ENCODE data around the gene CCDC28B. TPM values are rescaled to one million over a fixed set of nuclear protein-coding genes. Genes with fewer than 3 reads are reported as not detected.
"Not testable (repeated sequence)": the region's sequence is repeated elsewhere in the genome, so short reads cannot be mapped to it uniquely, and the experiment has no call there.

CCDC28B gene
- total RNA-seq (2014; rRNA removed; shearing (Covaris generic)) = 29.1 and 37.4 TPM in 2 replicates

DNA sequence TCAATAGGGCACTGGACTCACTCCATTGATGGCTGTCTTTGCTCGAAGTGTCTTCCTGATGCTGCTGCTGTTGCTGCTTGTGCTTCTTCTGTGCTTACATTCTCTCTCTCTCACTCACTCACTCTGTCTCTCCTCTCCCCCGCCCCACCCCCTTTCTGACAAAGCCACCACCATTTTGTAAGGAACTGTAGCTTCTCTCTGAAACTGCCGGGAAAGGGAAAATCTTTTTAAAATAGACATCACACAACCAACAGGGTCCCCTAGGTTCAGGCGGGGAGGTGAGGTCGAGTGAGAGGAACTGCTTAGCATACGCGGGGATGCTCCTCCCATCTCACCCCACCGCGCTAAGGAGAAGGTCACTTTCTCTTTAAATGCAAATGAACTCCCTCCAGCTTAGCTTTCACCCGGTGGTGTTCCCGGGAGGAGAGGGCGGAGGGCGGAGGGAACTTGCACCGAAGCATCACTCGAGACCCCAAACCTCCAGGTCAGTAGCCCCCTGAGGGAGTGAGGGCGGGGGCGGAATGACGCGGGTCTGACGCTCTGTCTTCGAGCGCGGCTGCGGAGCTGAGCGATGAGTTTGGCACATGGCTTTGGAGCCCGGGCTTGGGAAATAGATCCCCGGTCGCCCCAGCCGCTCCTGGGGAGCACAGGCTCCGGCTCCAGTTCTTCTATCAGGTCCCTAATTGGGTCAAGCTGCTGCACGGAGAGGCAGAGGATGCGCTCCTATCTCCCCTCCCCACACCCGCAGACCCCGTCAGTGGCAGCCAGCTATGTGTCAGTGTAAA is at the start of gene CCDC28B:
Gene CCDC28B, plus strand, starts transcription at position 370 of the 785 bp plus-strand sequence. CDS start 1,341 bp downstream, outside the sequence.
- peak; percentile 63 for DNase-seq (ENCODE audit: low read depth)

DNA sequence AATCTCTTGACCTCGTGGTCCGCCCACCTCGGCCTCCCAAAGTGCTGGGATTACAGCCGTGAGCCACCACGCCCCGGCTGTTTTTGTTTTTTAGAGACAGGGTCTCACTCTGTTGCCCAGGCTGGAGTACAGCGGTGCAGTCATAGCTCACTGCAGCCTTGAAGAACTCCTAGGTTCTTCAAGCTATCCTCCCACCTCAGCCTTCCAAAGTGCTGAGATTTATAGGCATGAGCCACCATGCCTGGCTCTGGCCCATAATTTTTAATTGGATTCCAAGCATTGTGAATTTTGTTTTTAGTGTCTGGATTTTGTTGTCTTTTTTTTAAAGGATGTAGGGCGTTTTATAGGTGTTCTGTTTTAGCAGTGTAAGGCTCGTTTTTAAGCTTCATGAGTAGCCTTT is 49.5 kb upstream of the CCDC28B start:
- DNase-seq (ENCODE audit: low read depth) = no peak

- peak; percentile 49 for DNase-seq (ENCODE audit: low read depth)
Measured at GRCh38 chr1:32151319-32151787, 49.0 kb upstream of the CCDC28B start.

- no peak for DNase-seq (ENCODE audit: low read depth)
Measured at GRCh38 chr1:32159189-32159588, 41.2 kb upstream of the CCDC28B start.

DNA sequence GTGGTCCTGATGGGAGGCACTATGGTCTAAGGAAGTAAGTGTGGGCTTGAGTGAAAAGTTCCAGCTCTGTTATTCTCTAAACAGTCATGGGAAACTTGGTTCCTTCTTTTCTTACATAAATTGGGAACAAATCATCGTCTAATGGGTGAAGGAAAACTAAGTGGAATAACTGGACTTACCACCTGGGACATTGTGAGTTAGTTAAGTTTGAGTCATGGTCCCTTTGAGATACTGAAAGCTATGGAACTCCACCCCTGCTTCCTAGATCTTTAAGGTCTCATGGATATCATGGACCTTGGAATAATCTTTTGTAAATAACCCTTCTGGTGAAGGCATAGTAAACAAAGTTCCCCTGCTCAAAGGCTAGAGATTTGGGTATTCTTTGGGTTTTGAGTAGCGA is 37.0 kb upstream of the CCDC28B start:
- no peak for DNase-seq (ENCODE audit: low read depth)

DNA sequence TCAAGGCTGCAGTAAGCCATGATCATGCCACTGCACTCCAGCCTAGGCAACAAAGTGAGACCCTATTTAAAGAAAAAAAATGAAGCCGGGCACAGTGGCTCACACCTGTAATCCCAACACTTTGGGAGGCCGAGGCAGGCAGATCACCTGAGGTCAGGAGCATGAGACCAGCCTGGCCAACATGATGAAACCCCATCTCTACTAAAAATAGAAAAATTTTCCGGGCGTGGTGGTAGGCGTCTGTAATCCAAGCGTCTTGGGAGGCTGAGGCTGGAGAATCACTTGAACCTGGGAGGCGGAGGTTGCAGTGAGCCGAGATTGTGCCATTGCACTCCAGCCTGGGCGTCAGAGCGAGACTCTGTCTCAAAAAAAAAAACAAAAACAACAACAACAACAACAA is 34.8 kb upstream of the CCDC28B start:
- DNase-seq (ENCODE audit: low read depth) = not testable (repeated sequence)

GRCh38 chr1:32170991-32171390 is 29.4 kb upstream of the CCDC28B start:
- no peak for DNase-seq (ENCODE audit: low read depth)

DNA sequence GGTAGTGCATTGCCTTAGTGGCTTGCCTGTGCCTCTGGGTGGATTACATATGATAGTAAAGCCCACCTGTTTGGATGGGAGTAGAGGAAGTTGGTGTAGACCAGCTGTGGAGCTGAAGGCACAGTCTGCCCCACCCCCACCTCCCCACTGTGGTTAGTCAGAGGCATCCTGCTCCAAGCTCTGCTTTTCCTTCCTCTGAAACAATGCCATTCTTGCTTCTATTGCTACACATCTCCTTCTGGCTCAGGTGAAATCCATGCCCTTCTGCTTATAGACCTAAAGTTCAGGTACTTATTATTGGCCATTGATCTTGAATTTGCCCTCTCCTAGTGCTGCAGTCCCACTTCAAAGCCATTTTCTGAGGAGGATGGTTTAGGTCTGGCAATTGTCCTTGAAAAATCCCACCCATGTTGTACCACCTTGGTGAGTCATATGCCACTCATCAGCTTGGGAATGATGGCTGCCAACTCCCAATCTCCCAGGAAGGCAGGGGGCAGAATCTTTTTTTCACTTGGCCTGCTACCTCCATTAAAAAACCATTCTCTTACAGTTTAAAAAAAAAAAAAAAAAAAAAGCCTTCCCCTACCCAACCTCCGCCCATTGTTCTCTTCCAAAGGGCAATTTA is 27.7 kb upstream of the CCDC28B start:
- DNase-seq (ENCODE audit: low read depth) = peak; percentile 40

DNA sequence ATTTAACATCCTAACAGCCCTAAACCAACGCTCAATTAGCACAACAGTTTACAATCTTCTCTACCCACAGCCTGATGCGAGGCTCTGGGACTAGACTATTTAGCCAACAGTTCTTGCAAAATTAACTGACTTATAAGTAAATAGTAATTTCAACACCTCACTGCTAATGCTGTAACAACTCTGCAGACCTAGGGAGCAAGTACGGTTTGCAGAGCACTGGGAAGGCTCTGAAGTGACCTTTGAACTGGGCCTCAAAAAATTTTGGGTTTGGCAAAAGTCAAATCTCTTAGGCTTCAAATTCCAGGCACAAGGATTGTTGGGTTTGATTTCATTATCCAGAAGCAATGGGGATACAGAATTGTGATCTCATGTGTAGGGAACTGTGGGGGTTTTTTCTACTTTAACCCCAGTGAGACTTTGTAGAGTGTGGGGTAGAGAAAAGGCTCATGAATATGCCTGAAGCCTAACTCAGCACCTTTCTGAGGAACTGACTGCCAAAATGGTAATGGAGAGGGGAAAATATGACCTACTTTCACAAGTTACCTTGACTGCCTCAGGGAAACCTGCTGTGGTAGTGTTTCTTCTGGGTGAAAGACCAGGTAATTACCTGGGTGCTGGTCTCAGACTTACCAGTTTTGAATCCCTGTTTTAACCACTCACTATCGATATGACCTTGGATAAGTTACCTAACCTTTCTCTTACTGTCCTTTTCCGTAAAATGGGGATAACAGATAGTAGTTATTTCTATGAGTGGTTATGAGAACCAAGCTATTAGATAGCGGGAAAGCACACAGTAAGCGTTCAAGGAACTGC is 21.8 kb upstream of the CCDC28B start:
- DNase-seq (ENCODE audit: low read depth) = no peak

DNA sequence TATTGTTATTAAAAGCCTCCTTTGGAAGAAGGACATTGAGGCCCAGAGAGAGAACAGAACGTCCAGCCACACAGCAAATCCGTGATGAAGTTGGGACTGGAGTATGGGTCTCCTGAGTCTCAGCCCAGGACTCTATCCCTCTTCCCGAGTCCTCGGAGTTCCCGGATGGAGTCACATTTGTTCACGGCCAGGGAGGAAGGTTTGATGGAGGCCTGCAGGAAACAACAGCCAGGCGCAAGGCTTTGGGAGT is 21.3 kb upstream of the CCDC28B start:
- no peak for DNase-seq (ENCODE audit: low read depth)

GRCh38 chr1:32179443-32180185 is 20.8 kb upstream of the CCDC28B start, which contains the start of gene TXLNA:
TXLNA (plus strand) TSS chr1:32179675; CDS start chr1:32180346, 671 bp downstream.
- peak; percentile 93 for DNase-seq (ENCODE audit: low read depth)

DNA sequence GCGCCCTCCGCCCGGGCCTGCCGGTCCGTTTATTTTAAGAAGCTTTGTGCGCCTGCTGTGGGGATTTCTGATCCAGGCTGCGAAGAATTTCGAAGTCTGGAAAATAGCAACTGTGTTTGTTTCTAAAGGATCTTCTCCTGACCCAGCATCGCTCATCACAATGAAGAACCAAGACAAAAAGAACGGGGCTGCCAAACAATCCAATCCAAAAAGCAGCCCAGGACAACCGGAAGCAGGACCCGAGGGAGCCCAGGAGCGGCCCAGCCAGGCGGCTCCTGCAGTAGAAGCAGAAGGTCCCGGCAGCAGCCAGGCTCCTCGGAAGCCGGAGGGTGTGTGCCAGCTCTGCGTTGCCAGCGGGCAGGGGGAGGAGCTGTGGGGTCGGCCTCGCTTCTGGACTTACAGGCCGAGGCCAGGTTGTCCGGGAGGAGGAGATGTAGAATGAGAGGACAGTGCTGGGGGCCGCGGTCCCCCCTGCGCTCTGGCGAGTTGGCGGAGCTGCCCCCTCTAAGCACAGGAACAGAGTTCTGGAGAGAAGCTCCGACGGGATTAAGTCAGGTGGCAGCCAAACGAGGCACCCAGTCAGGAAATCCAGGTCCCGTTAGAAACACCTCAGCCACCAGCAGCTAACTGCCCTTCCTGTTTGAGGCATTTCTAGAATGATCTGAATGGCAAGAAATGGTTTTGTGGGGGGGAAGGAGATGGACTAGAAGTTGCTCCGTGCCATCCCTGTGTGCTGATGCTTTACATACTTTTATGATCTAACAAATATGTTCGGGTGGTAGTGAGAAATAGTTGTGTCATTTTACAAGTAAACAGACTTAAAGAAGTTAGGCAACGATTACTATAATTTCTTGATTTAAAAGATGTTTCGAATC is 20.0 kb upstream of the CCDC28B start:
- peak; percentile 58 for DNase-seq (ENCODE audit: low read depth)

DNA sequence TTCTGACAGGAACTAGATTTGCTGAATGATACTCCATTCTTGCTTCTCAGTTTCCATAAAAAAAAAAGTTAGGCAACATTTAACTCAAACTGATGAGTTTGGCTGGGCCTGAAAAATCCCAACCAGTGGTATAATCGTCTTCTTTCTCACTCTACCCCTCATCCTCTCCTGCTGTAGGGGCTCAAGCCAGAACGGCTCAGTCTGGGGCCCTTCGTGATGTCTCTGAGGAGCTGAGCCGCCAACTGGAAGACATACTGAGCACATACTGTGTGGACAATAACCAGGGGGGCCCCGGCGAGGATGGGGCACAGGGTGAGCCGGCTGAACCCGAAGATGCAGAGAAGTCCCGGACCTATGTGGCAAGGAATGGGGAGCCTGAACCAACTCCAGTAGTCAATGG is 19.3 kb upstream of the CCDC28B start:
- no peak for DNase-seq (ENCODE audit: low read depth)

- no peak for DNase-seq (ENCODE audit: low read depth)
Measured at GRCh38 chr1:32181563-32181962, 18.8 kb upstream of the CCDC28B start.

DNA sequence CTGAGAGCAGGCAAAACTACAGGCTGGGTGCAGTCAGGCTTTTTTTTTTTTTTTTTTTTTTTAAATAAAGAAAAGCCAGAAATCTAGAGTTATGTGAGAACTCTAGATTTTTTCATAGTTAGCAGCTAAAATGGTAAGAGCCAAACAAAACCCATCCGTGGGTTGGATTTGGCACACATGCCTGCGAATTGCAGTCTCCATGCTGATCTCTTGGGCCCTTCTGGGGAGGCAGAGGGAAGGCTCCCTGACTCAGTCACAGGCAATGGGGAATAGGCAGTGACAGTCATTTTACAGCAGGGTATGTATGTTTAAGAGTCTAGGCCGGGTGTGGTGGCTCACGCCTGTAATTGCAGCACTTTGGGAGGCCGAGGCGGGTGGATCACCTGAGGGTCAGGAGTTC is 18.3 kb upstream of the CCDC28B start:
- DNase-seq (ENCODE audit: low read depth) = no peak

DNA sequence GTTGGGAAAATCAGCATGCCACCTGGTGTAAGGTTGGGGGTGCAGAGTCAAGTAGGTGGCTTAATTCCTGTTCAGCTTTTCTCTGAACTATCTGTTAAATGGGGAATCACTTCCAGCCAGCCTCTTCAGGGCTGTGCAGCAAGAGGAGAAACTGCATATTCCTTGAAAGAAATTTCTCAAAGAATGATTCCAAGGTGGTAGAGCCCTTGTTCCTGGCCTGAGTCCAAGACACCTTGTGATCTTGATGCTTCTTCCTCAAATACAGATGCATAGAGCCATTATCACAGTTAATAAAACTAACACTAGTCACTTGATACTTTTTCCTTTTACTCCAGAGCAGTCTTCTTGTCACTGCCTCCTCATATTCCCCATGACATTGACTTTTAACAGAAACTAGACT is 15.7 kb upstream of the CCDC28B start:
- no peak for DNase-seq (ENCODE audit: low read depth)

- no peak for DNase-seq (ENCODE audit: low read depth)
Measured at GRCh38 chr1:32186077-32186476, 14.3 kb upstream of the CCDC28B start.

GRCh38 chr1:32186491-32186890 is 13.9 kb upstream of the CCDC28B start:
- no peak for DNase-seq (ENCODE audit: low read depth)

- DNase-seq (ENCODE audit: low read depth) = no peak
Measured at GRCh38 chr1:32187850-32188249, 12.5 kb upstream of the CCDC28B start.

DNA sequence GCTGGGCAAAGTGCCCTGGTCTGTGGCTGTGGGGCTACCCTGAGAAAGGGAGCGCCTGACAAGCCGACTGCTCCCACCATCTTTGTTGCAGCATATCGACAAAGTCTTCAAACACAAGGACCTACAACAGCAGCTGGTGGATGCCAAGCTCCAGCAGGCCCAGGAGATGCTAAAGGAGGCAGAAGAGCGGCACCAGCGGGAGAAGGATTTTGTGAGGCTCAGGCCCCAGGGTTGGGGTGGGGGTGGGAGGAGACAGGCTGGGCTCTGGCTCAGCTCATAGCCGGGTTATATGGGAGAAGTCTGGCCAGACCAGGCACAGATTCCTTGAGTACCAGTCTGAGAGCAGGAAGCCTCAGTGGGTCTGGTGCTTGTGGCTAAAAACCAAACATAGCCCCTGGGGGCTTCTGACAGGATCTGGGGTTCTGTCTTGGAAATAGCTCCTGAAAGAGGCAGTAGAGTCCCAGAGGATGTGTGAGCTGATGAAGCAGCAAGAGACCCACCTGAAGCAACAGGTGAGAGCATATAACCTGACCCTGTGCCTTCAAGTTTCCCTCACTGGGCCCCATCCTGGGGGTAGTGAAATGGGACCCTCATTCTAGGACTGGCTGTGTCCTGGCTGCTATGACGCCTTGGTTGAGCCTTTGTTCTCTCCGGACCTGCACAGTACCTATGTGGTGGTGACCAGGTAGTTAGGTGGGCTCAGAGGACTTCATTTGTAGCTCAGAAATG is 8.0 kb upstream of the CCDC28B start:
- DNase-seq (ENCODE audit: low read depth) = no peak

Measured in RPMI7951 (cell line).